Small intestine (tissue), 7 donors: ENCODE results near the gene CNN2. TPM values are rescaled to one million over a fixed set of nuclear protein-coding genes. Genes with fewer than 3 reads are reported as not detected.

Source experiments
- DNase-seq, 2 donors: peaks; one replicate each; pipeline versions ENCODE4 v3.0.0 to v3.0.0-alpha.2; 2013
- FAIRE-seq: peaks from 2 replicates; lab custom pipeline; 2012; peaks lifted over from hg19 to GRCh38; lab: Jason Lieb, UNC
- H3K27ac ChIP-seq, 3 donors: one replicate each; pipeline ENCODE4 v1.5.1; 2013; ENCODE audit warnings: low read length in 2 of 3, mild to moderate bottlenecking in 2 of 3, control low read depth in 1 of 3, inconsistent platforms in 1 of 3, low read depth in 1 of 3, moderate library complexity in 1 of 3
- H3K27me3 ChIP-seq, 3 donors: one replicate each; pipeline ENCODE4 v1.6.1; 2013; ENCODE audit warnings: low read length in 3 of 3, inconsistent platforms in 1 of 3; ENCODE audit not compliant: control insufficient read depth in 3 of 3, insufficient read depth in 3 of 3
- H3K36me3 ChIP-seq, 3 donors: one replicate each; pipeline ENCODE4 v1.6.1; 2013; ENCODE audit warnings: low read length in 3 of 3, inconsistent platforms in 1 of 3, low read depth in 1 of 3, mild to moderate bottlenecking in 1 of 3, moderate library complexity in 1 of 3; ENCODE audit not compliant: control insufficient read depth in 3 of 3, insufficient read depth in 2 of 3
- H3K4me1 ChIP-seq, 3 donors: one replicate each; pipeline ENCODE4 v1.6.1; 2013; ENCODE audit warnings: low read length in 2 of 3, inconsistent platforms in 1 of 3, low read depth in 1 of 3, mild to moderate bottlenecking in 1 of 3, moderate library complexity in 1 of 3; ENCODE audit not compliant: control insufficient read depth in 3 of 3, insufficient read depth in 2 of 3
- H3K4me3 ChIP-seq, 3 donors: one replicate each; pipeline ENCODE4 v1.5.1; 2013; ENCODE audit warnings: low read length in 3 of 3, control low read depth in 1 of 3, inconsistent platforms in 1 of 3, low read depth in 1 of 3, mild to moderate bottlenecking in 1 of 3, moderate library complexity in 1 of 3
- H3K9me3 ChIP-seq, 2 donors: one replicate each; pipeline ENCODE4 v1.6.1; 2013; ENCODE audit warnings: low read depth in 1 of 2, low read length in 1 of 2; ENCODE audit not compliant: control insufficient read depth in 2 of 2, insufficient read depth in 1 of 2
- WGBS, 3 donors: extraction: QIAGEN DNeasy Blood & Tissue Kit; methylation state at CpG; one replicate each; pipeline ENCODE4 v1.1.7; 2013; 5-methylcytosine and 5-hydroxymethylcytosine counted together
- polyA plus RNA-seq, 4 donors: library from polyadenylated mRNA; stranded (reverse) in 3 of 4; unstranded in 1 of 4; fragments of 200-250 nt in 3 of 4; fragments of 120-200 nt in 1 of 4; gene quantifications; one replicate each; pipeline versions ENCODE4 v1.2.1 to v1.2.3, GENCODE V29; 2013
- donor health status: healthy with polysubstance abuse.
- donor health status: control.
- donor health status: control.
- donor health status: Bipolar disorder and iron deficiency.
- donor health status: healthy.

The CNN2 gene
- polyA plus RNA-seq, 4 donors, result 14.5 to 34.4 (median 22.6) TPM

GRCh38 chr19:1069009-1069779, 42.8 kb downstream of the CNN2 start:
- H3K4me1 ChIP-seq, result peaks cover 0 to 24% (median 0%) of the 10 kb centered on the region in 3 donors
- H3K27me3 ChIP-seq, result peaks cover 5 to 86% (median 5%) of the 10 kb centered on the region in 3 donors
- 12 to 31% (median 17%) methylated on average over 23 to 25 of the region's 25 CpGs for WGBS, 3 donors
- peaks cover 0 to 4% of the 10 kb centered on the region in 2 donors for H3K9me3 ChIP-seq
- DNase-seq (no peak), FAIRE-seq (no peak)
- peak overlapping the region in 2 of 3 donors; percentile 27 to 46 for H3K27ac ChIP-seq
- peak overlapping the region in 2 of 3 donors; percentile 38 to 40 for H3K4me3 ChIP-seq
- no peaks in the 10 kb centered on the region for H3K36me3 ChIP-seq

GRCh38 chr19:1070576-1070930, 44.1 kb downstream of the CNN2 start:
- Histone ChIP-seq H3K36me3 (no peaks in the 10 kb centered on the region), H3K27me3 (peaks cover 5 to 73% (median 5%) of the 10 kb centered on the region in 3 donors), H3K4me3 (no peak overlapping the region), H3K27ac (no peak overlapping the region), H3K9me3 (peaks cover 0 to 4% of the 10 kb centered on the region in 2 donors), H3K4me1 (peaks cover 0 to 14% (median 4%) of the 10 kb centered on the region in 3 donors)
- no peak for DNase-seq
- no peak for FAIRE-seq
- 8 to 39% (median 34%) methylated on average over 21 of the region's 21 CpGs for WGBS, 3 donors

GRCh38 chr19:1070931-1071791, 44.8 kb downstream of the CNN2 start:
- Histone ChIP-seq H3K4me3 (no peak overlapping the region), H3K36me3 (no peaks in the 10 kb centered on the region), H3K27me3 (peaks cover 5 to 73% (median 5%) of the 10 kb centered on the region in 3 donors), H3K9me3 (peaks cover 0 to 4% of the 10 kb centered on the region in 2 donors), H3K4me1 (peaks cover 0 to 8% (median 4%) of the 10 kb centered on the region in 3 donors), H3K27ac (no peak overlapping the region)
- 10 to 31% (median 30%) methylated on average over 73 to 99 of the region's 99 CpGs for WGBS, 3 donors
- FAIRE-seq (no peak), DNase-seq (no peak)

- WGBS, 3 donors, result 50 to 85% (median 55%) methylated on average over 11 of the region's 11 CpGs
- H3K27ac ChIP-seq, result no peak overlapping the region
- no peak overlapping the region for H3K4me3 ChIP-seq
- no peaks in the 10 kb centered on the region for H3K36me3 ChIP-seq
- FAIRE-seq (no peak), DNase-seq (no peak)
- H3K27me3 ChIP-seq, result peaks cover 5 to 61% (median 5%) of the 10 kb centered on the region in 3 donors
- H3K4me1 ChIP-seq, result peaks cover 0 to 4% (median 3%) of the 10 kb centered on the region in 3 donors
- H3K9me3 ChIP-seq, result peaks cover 0 to 4% of the 10 kb centered on the region in 2 donors
These were observed 46.1 kb downstream of the CNN2 start for GRCh38 chr19:1072371-1073015.

GRCh38 chr19:1073063-1073955, 46.9 kb downstream of the CNN2 start:
- Histone ChIP-seq H3K27ac (no peak overlapping the region), H3K9me3 (peaks cover 0 to 4% of the 10 kb centered on the region in 2 donors), H3K36me3 (no peaks in the 10 kb centered on the region), H3K4me1 (peaks cover 0 to 4% (median 3%) of the 10 kb centered on the region in 3 donors), H3K27me3 (peaks cover 3 to 53% (median 5%) of the 10 kb centered on the region in 3 donors), H3K4me3 (no peak overlapping the region)
- no peak for FAIRE-seq
- no peak for DNase-seq
- WGBS, 3 donors, result 61 to 85% (median 71%) methylated on average over 28 to 30 of the region's 30 CpGs

GRCh38 chr19:1073956-1074517, 47.6 kb downstream of the CNN2 start:
- Histone ChIP-seq H3K4me3 (no peak overlapping the region), H3K27me3 (peaks cover 3 to 46% (median 5%) of the 10 kb centered on the region in 3 donors), H3K27ac (peak overlapping the region in 1 of 3 donors; percentile 56), H3K9me3 (peaks cover 0 to 4% of the 10 kb centered on the region in 2 donors), H3K4me1 (peaks cover 0 to 4% (median 3%) of the 10 kb centered on the region in 3 donors), H3K36me3 (no peaks in the 10 kb centered on the region)
- FAIRE-seq, result no peak
- 61 to 73% (median 69%) methylated on average over 21 to 28 of the region's 28 CpGs for WGBS, 3 donors
- no peak for DNase-seq

- peak overlapping the region in 2 of 3 donors; percentile 19 to 29 for H3K4me3 ChIP-seq
- H3K27ac ChIP-seq, result peak overlapping the region in 1 of 3 donors; percentile 56
- DNase-seq (peak in 1 of 2 donors; percentile 85), FAIRE-seq (no peak)
- no peaks in the 10 kb centered on the region for H3K36me3 ChIP-seq
- 4 to 35% (median 9%) methylated on average over 32 to 54 of the region's 54 CpGs for WGBS, 3 donors
- H3K4me1 ChIP-seq, result peaks cover 0 to 4% (median 3%) of the 10 kb centered on the region in 3 donors
- peaks cover 3 to 39% (median 5%) of the 10 kb centered on the region in 3 donors for H3K27me3 ChIP-seq
- H3K9me3 ChIP-seq, result peaks cover 0 to 4% of the 10 kb centered on the region in 2 donors
These were observed 48.3 kb downstream of the CNN2 start for GRCh38 chr19:1074544-1075283.
